Measurements from ENCODE around the gene GPR82. TPM values are rescaled to one million over a fixed set of nuclear protein-coding genes. Genes with fewer than 3 reads are reported as not detected.

The GPR82 gene
- total RNA-seq, 1 donor from 2014 or later = 0.14 TPM

DNA sequence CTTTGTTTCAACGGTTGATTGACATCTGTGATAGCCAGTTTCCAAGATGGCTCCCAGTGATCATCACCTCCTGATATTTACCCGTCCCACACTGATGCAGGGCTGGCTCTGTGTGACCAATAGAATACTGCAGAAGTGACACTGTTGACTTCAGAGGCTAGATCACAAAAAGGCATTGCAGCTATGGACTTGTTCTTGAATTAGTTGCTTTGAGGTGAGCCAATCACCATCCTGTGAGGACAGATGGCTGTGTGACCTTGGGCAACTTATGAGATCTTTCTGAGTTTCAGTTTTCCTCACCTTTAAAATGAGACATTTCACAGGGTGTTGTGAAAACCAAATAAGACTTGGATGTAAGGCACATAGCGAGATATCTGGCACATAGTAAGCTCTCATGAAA lies 1.8 kb upstream of the GPR82 start:
- peaks cover 10% of the 10 kb centered on the region for H3K9me3 Mint-ChIP-seq
- H3K36me3 Mint-ChIP-seq (ENCODE audit: low read depth) = peaks cover 29% of the 10 kb centered on the region
- H3K4me1 Mint-ChIP-seq (ENCODE audit: low read depth) = peaks cover 31% of the 10 kb centered on the region
- intact Hi-C loops (cut with micrococcal nuclease) = no loop called here
- no peak for DNase-seq (ENCODE audit: low spot score)
- no peak overlapping the region for H3K4me3 Mint-ChIP-seq (ENCODE audit: low read depth)
- H3K27me3 Mint-ChIP-seq (ENCODE audit: low read depth) = no peaks in the 10 kb centered on the region
- H3K27ac Mint-ChIP-seq = peak overlapping the region; percentile 43

DNA sequence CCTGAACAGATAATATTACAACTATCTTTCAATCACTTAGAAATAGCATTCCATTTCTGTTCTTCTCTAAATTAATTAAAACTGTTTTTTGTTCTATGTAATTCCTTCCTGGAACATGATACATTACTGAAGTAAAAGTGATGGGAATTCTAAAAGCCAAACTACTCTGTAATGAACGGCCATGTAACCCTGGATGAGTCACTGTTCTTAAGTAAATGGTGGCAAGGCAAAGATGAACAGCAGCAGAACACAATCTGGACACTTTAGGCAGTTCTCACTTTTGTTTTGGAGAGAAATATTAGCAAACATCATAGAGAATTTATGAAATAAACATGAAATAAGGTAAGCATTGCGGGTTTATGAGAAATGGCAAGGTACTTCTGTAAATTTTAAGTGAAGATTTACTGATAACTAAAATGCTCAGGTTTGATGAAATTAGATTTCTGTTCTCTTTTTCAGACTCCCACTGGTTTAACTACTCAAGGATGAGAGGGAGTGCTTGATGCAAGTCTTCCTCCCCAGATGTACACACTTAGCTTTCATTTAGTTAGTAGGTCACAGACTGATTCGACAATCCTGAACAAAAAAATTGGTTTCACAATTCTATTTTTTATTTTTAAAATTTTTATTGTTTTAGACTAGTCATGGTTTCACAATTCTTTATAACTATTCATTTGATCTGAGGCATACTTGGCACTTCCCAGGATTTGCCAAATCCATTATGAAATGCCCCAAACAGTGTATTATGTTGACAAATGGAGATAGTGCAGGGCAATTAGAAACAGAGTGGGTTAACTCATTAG lies 964 bp upstream of the GPR82 start:
- Mint-ChIP-seq H3K27ac (peak overlapping the region; percentile 43), H3K4me3 (ENCODE audit: low read depth) (no peak overlapping the region), H3K4me1 (ENCODE audit: low read depth) (peaks cover 31% of the 10 kb centered on the region), H3K36me3 (ENCODE audit: low read depth) (peaks cover 23% of the 10 kb centered on the region), H3K9me3 (peaks cover 9% of the 10 kb centered on the region), H3K27me3 (ENCODE audit: low read depth) (no peaks in the 10 kb centered on the region)
- intact Hi-C loops (cut with micrococcal nuclease) = no loop called here
- no peak for DNase-seq (ENCODE audit: low spot score)

DNA sequence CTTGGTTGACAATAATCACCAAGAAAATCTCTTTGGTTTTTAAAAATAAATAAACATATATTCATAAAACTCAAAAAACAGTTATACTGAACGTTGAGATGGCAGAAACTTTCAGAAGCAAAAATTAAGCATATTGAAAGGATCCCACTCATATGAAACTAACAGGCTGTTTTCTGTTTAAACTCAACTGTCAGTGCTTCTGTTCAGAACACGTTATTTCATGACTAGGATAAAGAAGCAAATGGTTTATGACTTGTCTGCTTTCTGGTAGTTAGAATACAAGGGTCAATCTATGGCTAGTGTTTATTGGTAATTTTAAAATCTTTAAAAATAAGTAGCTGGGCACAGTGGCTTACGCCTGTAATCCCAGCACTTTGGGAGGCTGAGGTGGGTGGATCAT lies 4.1 kb downstream of the GPR82 start:
- Mint-ChIP-seq H3K4me3 (ENCODE audit: low read depth) (no peak overlapping the region), H3K36me3 (ENCODE audit: low read depth) (no peaks in the 10 kb centered on the region), H3K9me3 (no peaks in the 10 kb centered on the region), H3K4me1 (ENCODE audit: low read depth) (peaks cover 16% of the 10 kb centered on the region), H3K27me3 (ENCODE audit: low read depth) (no peaks in the 10 kb centered on the region), H3K27ac (no peak overlapping the region)
- no peak for DNase-seq (ENCODE audit: low spot score)
- intact Hi-C loops (cut with micrococcal nuclease) = no loop called here

DNA sequence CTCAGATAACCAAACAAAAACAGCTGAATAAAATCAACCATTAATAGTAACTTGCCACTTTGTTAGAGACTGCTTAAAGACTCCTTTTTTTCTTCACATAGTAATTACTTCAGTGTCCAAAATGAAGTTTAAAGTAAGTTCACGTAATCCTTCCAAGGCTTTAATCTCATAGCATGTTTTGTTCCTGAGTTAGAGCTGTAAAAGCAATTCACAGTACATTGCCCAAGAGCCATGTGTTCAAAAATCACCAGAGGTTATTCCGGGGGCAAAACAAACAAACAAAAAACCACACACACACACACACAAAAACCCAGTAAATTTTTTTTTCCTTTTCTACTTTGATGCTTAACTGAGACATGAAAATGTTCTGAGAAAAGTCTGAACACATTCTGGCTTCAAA lies 6.1 kb downstream of the GPR82 start:
- no peak overlapping the region for H3K27ac Mint-ChIP-seq
- no peaks in the 10 kb centered on the region for H3K27me3 Mint-ChIP-seq (ENCODE audit: low read depth)
- H3K9me3 Mint-ChIP-seq = no peaks in the 10 kb centered on the region
- H3K4me3 Mint-ChIP-seq (ENCODE audit: low read depth) = no peak overlapping the region
- intact Hi-C loops (cut with micrococcal nuclease) = loop anchor here (5.0 kb wide), 1 partner anchor 43 kb away; the partner anchor contains the start of gene GPR34
- H3K4me1 Mint-ChIP-seq (ENCODE audit: low read depth) = peaks cover 18% of the 10 kb centered on the region
- no peak for DNase-seq (ENCODE audit: low spot score)
- no peaks in the 10 kb centered on the region for H3K36me3 Mint-ChIP-seq (ENCODE audit: low read depth)

DNA sequence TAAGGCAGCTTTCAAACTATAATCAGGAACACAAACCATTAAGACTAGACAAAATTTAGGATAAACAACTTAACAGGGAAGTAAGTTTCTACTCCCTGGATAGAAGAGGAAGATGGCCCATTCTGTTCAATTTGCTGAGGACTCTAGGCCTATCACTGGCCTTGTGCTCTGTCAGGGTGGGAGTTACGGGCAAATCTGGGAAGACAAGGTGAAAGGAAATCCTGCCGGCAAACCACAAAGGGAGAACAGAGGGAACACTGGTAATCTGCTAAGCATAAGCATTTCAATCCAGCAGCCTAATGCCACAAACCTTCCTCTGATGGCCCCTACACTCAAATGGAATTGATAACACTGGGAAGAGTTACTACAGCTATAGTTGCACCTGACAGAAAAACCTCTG lies 8.3 kb downstream of the GPR82 start:
- Mint-ChIP-seq H3K36me3 (ENCODE audit: low read depth) (no peaks in the 10 kb centered on the region), H3K27me3 (ENCODE audit: low read depth) (no peaks in the 10 kb centered on the region), H3K9me3 (no peaks in the 10 kb centered on the region), H3K27ac (peak overlapping the region; percentile 16), H3K4me3 (ENCODE audit: low read depth) (no peak overlapping the region), H3K4me1 (ENCODE audit: low read depth) (peaks cover 29% of the 10 kb centered on the region)
- intact Hi-C loops (cut with micrococcal nuclease) = loop anchor here (5.0 kb wide), 1 partner anchor 45 kb away; the partner anchor contains the start of gene GPR34
- no peak for DNase-seq (ENCODE audit: low spot score)

DNA sequence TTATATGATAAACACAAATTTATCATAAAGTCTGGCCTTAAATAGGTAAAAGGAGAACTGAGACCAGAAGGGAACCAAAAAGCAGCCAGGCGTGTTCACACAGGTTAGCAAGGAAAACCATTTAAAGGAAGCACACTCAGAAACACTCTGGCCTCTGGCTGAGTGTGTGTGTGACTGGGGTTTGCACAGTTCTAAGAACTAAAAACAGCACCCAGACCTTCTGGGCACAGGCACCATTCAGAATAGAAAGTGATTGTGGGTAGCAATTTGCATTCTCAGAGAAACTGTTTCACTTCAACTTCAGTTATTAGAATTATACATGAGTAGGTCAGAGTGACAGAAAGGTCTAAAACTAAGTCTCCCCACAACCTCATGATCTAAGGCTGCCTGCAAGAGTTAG lies 10.0 kb downstream of the GPR82 start:
- DNase-seq (ENCODE audit: low spot score) = no peak
- Mint-ChIP-seq H3K36me3 (ENCODE audit: low read depth) (no peaks in the 10 kb centered on the region), H3K27ac (peak overlapping the region; percentile 89), H3K4me3 (ENCODE audit: low read depth) (peak overlapping the region; percentile 26), H3K27me3 (ENCODE audit: low read depth) (no peaks in the 10 kb centered on the region), H3K9me3 (no peaks in the 10 kb centered on the region), H3K4me1 (ENCODE audit: low read depth) (peaks cover 28% of the 10 kb centered on the region)
- intact Hi-C loops (cut with micrococcal nuclease) = loop anchor here (1.0 to 5.0 kb wide), 4 partner anchors 10 to 173 kb away; partner anchors contain the start of genes GPR34 and GPR82

DNA sequence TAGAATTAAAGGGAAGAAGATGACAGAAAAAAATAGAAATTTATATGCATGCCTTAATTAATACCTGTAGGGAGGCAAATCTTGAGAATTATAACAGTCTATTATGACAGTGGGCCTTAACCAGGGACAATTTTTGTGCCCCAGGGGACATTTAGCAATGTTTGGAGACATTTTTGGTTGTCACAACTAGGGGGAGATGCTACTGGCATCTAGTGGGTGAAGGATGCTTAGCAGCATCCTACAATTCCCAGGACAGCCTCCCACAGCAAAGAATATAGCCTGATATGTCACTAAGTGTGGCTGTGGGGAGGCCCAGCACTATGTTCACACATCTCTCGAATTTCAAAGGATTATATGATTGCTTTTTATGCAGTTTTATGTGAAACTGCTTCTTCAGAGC lies 10.5 kb downstream of the GPR82 start:
- peak overlapping the region; percentile 26 for H3K4me3 Mint-ChIP-seq (ENCODE audit: low read depth)
- no peaks in the 10 kb centered on the region for H3K27me3 Mint-ChIP-seq (ENCODE audit: low read depth)
- peak overlapping the region; percentile 89 for H3K27ac Mint-ChIP-seq
- intact Hi-C loops (cut with micrococcal nuclease) = loop anchor here (1.0 to 5.0 kb wide), 4 partner anchors 10 to 173 kb away; partner anchors contain the start of genes GPR34 and GPR82
- no peaks in the 10 kb centered on the region for H3K9me3 Mint-ChIP-seq
- no peaks in the 10 kb centered on the region for H3K36me3 Mint-ChIP-seq (ENCODE audit: low read depth)
- peaks cover 28% of the 10 kb centered on the region for H3K4me1 Mint-ChIP-seq (ENCODE audit: low read depth)
- DNase-seq (ENCODE audit: low spot score) = no peak

DNA sequence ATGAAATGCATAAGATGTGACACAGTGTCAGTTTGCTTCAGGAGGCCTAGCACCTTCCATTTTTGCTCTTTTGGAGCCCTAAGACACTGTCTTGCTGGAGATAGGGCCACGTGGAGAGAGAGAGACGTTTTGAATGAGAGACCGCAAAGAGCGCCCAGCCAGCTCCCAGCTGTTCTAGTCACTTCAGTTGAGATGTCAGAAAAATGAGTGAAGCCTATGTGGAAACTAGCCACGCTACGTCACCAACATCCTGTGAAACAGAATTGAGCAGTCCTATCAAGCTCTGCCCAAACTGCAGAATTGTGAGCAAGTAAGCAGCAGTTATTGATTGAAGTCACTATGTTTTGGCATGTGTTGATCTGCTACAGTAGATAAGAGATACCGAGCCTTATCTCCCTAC lies 13.1 kb downstream of the GPR82 start:
- no peak overlapping the region for H3K4me3 Mint-ChIP-seq (ENCODE audit: low read depth)

DNA sequence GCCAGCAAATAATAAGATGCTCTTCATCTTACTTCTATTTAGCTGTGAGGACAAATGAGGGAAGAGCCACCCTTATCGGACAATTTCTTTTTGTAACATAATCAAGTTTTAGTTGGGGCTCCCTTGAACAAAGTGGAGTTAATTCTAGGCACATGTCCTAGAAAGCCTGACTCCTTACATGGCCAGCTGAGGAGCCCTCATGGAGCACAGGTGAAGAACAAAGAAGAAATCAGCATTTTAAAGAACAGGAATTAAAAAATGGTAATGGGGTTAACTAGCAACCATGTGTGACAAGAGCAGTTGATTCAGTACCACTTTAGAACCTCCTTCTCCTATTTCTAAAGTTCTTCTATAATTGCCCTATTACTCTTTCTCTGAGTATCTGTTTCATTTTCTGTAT lies 15.9 kb downstream of the GPR82 start:
- Mint-ChIP-seq H3K4me1 (ENCODE audit: low read depth) (peaks cover 27% of the 10 kb centered on the region), H3K27me3 (ENCODE audit: low read depth) (no peaks in the 10 kb centered on the region), H3K9me3 (no peaks in the 10 kb centered on the region), H3K4me3 (ENCODE audit: low read depth) (no peak overlapping the region), H3K36me3 (ENCODE audit: low read depth) (peaks cover 13% of the 10 kb centered on the region), H3K27ac (no peak overlapping the region)
- intact Hi-C loops (cut with micrococcal nuclease) = no loop called here
- DNase-seq (ENCODE audit: low spot score) = no peak

More for the DNA sequence above, 13.1 kb downstream of the GPR82 start:
- H3K27ac Mint-ChIP-seq = peak overlapping the region; percentile 56
- peaks cover 32% of the 10 kb centered on the region for H3K4me1 Mint-ChIP-seq (ENCODE audit: low read depth)
- no peaks in the 10 kb centered on the region for H3K9me3 Mint-ChIP-seq
- intact Hi-C loops (cut with micrococcal nuclease) = no loop called here
- H3K27me3 Mint-ChIP-seq (ENCODE audit: low read depth) = no peaks in the 10 kb centered on the region
- H3K36me3 Mint-ChIP-seq (ENCODE audit: low read depth) = no peaks in the 10 kb centered on the region
- DNase-seq (ENCODE audit: low spot score) = peak; percentile 32

DNA sequence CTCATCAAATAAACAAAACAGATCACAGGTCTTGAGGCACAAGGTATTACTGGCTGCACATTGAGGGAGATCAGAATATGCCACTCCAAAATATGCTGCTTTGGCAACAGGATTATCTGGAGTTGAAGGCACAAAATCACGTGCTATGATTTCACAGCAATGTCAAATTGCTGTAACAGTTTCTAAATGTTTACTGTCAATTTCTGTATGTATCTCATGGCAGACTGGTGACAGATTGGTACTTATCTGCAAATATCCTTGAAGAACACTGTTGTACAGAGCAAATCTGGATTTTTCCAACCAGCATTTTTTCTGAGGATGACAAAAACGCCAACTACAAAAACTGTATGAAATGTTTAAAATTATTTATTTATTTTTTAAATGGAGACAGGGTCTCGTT lies 26.7 kb downstream of the GPR82 start:
- Mint-ChIP-seq H3K36me3 (ENCODE audit: low read depth) (peaks cover 3% of the 10 kb centered on the region), H3K9me3 (no peaks in the 10 kb centered on the region), H3K27me3 (ENCODE audit: low read depth) (no peaks in the 10 kb centered on the region), H3K4me1 (ENCODE audit: low read depth) (no peaks in the 10 kb centered on the region), H3K4me3 (ENCODE audit: low read depth) (no peak overlapping the region), H3K27ac (no peak overlapping the region)
- no peak for DNase-seq (ENCODE audit: low spot score)
- intact Hi-C loops (cut with micrococcal nuclease) = no loop called here

DNA sequence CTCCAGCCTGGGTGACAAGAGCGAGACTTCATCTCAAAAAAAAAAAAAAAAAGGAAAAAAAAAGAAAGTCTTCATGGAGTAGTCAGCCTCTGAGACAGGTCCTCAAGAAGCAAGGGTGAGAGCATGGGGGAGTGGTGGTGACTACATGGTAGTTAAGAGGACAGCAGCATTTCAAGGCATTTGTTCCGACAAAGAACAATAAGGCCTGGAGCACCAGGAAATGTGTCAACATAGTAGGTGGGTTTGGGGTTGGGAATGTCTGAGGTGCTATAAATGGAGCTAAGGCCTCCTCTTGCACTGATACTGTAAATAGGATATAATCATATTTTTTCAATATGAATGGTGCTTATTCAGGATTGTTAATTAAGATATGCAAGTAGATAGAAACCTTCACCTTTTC lies 34.4 kb downstream of the GPR82 start:
- no peak for DNase-seq (ENCODE audit: low spot score)
- H3K4me1 Mint-ChIP-seq (ENCODE audit: low read depth) = no peaks in the 10 kb centered on the region
- peaks cover 3% of the 10 kb centered on the region for H3K36me3 Mint-ChIP-seq (ENCODE audit: low read depth)
- no peaks in the 10 kb centered on the region for H3K9me3 Mint-ChIP-seq
- H3K4me3 Mint-ChIP-seq (ENCODE audit: low read depth) = no peak overlapping the region
- no peak overlapping the region for H3K27ac Mint-ChIP-seq
- intact Hi-C loops (cut with micrococcal nuclease) = no loop called here
- no peaks in the 10 kb centered on the region for H3K27me3 Mint-ChIP-seq (ENCODE audit: low read depth)

DNA sequence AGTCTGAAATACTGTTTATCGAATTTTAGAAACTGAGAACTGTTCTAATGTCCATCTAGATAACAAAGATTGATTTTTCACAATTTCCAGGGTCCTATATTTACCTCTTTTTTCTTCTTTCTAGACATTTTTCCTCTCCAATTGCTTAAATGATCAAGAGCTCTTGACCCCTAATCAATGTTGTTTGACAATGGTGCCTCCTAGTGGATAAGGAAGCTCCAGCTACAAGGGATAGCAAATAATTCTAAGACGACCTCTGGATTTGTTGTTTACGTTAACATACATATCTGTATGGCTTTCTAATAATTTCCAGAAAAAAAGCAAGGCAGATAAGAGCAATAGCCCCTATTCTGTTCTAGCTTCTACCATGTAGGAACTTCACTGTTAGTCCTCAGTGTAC lies 35.8 kb downstream of the GPR82 start:
- DNase-seq (ENCODE audit: low spot score) = no peak
- H3K4me1 Mint-ChIP-seq (ENCODE audit: low read depth) = no peaks in the 10 kb centered on the region
- H3K4me3 Mint-ChIP-seq (ENCODE audit: low read depth) = no peak overlapping the region
- intact Hi-C loops (cut with micrococcal nuclease) = loop anchor here (1.0 to 10.0 kb wide), 2 partner anchors 201 to 485 kb away; no protein-coding TSS in a partner anchor
- H3K27me3 Mint-ChIP-seq (ENCODE audit: low read depth) = no peaks in the 10 kb centered on the region
- H3K36me3 Mint-ChIP-seq (ENCODE audit: low read depth) = no peaks in the 10 kb centered on the region
- no peaks in the 10 kb centered on the region for H3K9me3 Mint-ChIP-seq
- H3K27ac Mint-ChIP-seq = no peak overlapping the region

DNA sequence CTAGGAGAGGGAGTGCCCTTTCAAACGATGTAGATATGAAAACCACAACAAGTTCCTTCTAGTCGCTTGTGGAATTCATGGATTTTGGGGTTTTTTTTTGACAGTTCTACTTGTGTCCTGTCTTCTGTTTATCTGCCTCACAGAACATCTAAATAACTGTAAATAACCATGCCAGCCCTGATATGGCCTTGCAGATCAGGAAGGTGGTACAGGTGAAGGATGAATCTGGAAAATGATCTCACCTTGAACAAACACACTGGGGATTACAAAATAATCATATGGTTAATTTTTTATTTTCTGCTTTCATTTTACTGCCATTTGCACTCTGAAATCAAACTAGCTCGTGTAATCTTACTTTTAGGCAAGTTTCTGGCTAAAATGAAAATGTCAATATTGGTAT lies 37.2 kb downstream of the GPR82 start:
- no peak overlapping the region for H3K27ac Mint-ChIP-seq
- H3K27me3 Mint-ChIP-seq (ENCODE audit: low read depth) = no peaks in the 10 kb centered on the region
- no peak overlapping the region for H3K4me3 Mint-ChIP-seq (ENCODE audit: low read depth)
- intact Hi-C loops (cut with micrococcal nuclease) = loop anchor here (10.0 kb wide), 1 partner anchor 486 kb away; no protein-coding TSS in a partner anchor
- H3K9me3 Mint-ChIP-seq = no peaks in the 10 kb centered on the region
- no peaks in the 10 kb centered on the region for H3K4me1 Mint-ChIP-seq (ENCODE audit: low read depth)
- H3K36me3 Mint-ChIP-seq (ENCODE audit: low read depth) = no peaks in the 10 kb centered on the region
- DNase-seq (ENCODE audit: low spot score) = no peak

Measured in activated T-helper 2 cell treated with anti-CD3 and anti-CD28 coated beads, Interferon-gamma antibody, Interleukin-2, Interleukin-4, amounts not matched to agents 10 μg/mL and 5 μg/mL and 100 μg/mL, durations not matched to agents 14 hours and 24 hours and 36 hours (primary cell).